ENCODE results near the gene PALS1.

PALS1 gene

DNA sequence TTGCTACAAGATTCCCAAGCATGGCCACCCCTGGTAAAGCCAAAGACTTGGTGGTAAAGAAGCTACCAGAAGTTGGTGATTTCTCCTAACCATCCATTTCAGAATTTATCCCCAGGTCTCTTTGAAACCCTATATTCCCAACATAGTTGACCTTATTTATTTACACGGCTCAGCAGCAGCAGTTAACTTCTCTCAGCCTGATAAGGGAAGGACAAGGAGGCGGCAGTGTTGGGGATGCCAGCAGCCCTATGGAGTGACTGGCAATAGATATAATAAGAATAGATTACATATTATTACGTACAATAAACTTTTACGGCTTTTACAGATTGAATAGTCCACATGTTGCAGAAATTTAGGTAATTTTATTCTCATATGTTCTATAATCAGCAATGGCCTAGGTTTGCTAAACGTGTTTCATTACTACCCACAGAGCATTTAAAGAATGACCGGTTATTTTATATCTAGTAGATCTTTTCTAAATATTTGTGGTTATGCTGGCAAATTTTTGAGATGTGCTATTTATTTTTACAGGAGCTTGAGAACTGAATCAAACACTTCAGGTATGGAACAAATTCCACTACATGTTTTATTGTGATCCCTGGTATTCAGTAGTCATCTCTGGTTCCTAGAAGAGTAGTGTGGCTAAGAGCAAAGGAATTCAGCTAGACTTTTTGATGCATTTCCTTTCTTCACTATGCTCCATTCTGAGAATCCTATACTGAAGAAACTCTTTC, 19.8 kb upstream of the PALS1 start:
- H3K4me3 ChIP-seq (ENCODE audit: insufficient read length, low read depth), result no peak overlapping the region
- TF ChIP-seq YY1 (IDR thresholded peaks at IDR 0.05; ENCODE audit: insufficient read depth, insufficient read length) (no peak), SUZ12 (IDR thresholded peaks at IDR 0.05; ENCODE audit: extremely low read depth, insufficient read depth, insufficient read length) (no peak), ZNF274 (IDR thresholded peaks at IDR 0.05; ENCODE audit: low read depth, low read length) (no peak)

GRCh38 chr14:67221982-67222328, 19.3 kb upstream of the PALS1 start:
- TF ChIP-seq YY1 (IDR thresholded peaks at IDR 0.05; ENCODE audit: insufficient read depth, insufficient read length) (no peak), SUZ12 (IDR thresholded peaks at IDR 0.05; ENCODE audit: extremely low read depth, insufficient read depth, insufficient read length) (no peak)

More for the DNA sequence above, 19.8 kb upstream of the PALS1 start:
- Histone ChIP-seq H3K27me3 (ENCODE audit: insufficient read depth, insufficient read length) (no peaks in the 10 kb centered on the region), H3K36me3 (ENCODE audit: insufficient read depth, insufficient read length, low read length) (no peaks in the 10 kb centered on the region), H3K9ac (ENCODE audit: insufficient read length, low read depth) (no peak overlapping the region), H3K9me3 (ENCODE audit: insufficient read depth, low read length) (no peaks in the 10 kb centered on the region), H3K4me1 (ENCODE audit: insufficient read depth, insufficient read length) (no peaks in the 10 kb centered on the region)
- no peak for DNase-seq (ENCODE audit: low read depth, low spot score)

DNA sequence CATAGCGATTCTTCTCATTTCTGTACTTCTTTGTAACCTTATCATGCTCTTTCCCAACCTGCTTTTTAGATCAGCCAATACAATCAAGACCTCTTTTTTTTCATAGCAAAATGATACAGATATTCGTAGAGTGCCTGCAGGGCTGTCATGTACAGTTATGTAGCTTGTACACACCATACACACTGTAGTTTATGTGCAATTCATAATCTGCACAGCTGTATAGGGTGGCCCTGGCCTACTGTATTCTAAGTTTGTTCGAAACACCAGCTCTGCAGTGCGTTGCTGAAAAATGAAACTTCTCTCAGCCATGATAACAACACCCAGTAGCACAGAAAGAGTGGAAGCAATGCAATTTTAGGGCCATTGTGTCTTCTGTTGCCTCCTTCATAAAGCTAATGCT, 15.7 kb upstream of the PALS1 start:
- no peaks in the 10 kb centered on the region for H3K9me3 ChIP-seq (ENCODE audit: insufficient read depth, low read length)
- TF ChIP-seq YY1 (IDR thresholded peaks at IDR 0.05; ENCODE audit: insufficient read depth, insufficient read length) (no peak), SUZ12 (IDR thresholded peaks at IDR 0.05; ENCODE audit: extremely low read depth, insufficient read depth, insufficient read length) (no peak), ZNF274 (IDR thresholded peaks at IDR 0.05; ENCODE audit: low read depth, low read length) (no peak)
- DNase-seq (ENCODE audit: low read depth, low spot score), result no peak

More at GRCh38 chr14:67221982-67222328, 19.3 kb upstream of the PALS1 start:
- no peak for DNase-seq (ENCODE audit: low read depth, low spot score)
- H3K9me3 ChIP-seq (ENCODE audit: insufficient read depth, low read length), result no peaks in the 10 kb centered on the region
- no peak overlapping the region for H3K9ac ChIP-seq (ENCODE audit: insufficient read length, low read depth)
- no peaks in the 10 kb centered on the region for H3K27me3 ChIP-seq (ENCODE audit: insufficient read depth, insufficient read length)
- no peaks in the 10 kb centered on the region for H3K4me1 ChIP-seq (ENCODE audit: insufficient read depth, insufficient read length)
- H3K36me3 ChIP-seq (ENCODE audit: insufficient read depth, insufficient read length, low read length), result no peaks in the 10 kb centered on the region
- H3K4me3 ChIP-seq (ENCODE audit: insufficient read length, low read depth), result no peak overlapping the region

GRCh38 chr14:67228325-67228984, 12.8 kb upstream of the PALS1 start:
- no peak overlapping the region for H3K9ac ChIP-seq (ENCODE audit: insufficient read length, low read depth)
- DNase-seq (ENCODE audit: low read depth, low spot score), result no peak
- H3K36me3 ChIP-seq (ENCODE audit: insufficient read depth, insufficient read length, low read length), result no peaks in the 10 kb centered on the region
- H3K27me3 ChIP-seq (ENCODE audit: insufficient read depth, insufficient read length), result no peaks in the 10 kb centered on the region
- no peaks in the 10 kb centered on the region for H3K9me3 ChIP-seq (ENCODE audit: insufficient read depth, low read length)
- no peak overlapping the region for H3K4me3 ChIP-seq (ENCODE audit: insufficient read length, low read depth)
- TF ChIP-seq SUZ12 (IDR thresholded peaks at IDR 0.05; ENCODE audit: extremely low read depth, insufficient read depth, insufficient read length) (no peak), YY1 (IDR thresholded peaks at IDR 0.05; ENCODE audit: insufficient read depth, insufficient read length) (no peak), ZNF274 (IDR thresholded peaks at IDR 0.05; ENCODE audit: low read depth, low read length) (no peak)
- H3K4me1 ChIP-seq (ENCODE audit: insufficient read depth, insufficient read length), result no peaks in the 10 kb centered on the region

More for the DNA sequence above, 15.7 kb upstream of the PALS1 start:
- Histone ChIP-seq H3K27me3 (ENCODE audit: insufficient read depth, insufficient read length) (no peaks in the 10 kb centered on the region), H3K4me3 (ENCODE audit: insufficient read length, low read depth) (no peak overlapping the region), H3K4me1 (ENCODE audit: insufficient read depth, insufficient read length) (no peaks in the 10 kb centered on the region), H3K9ac (ENCODE audit: insufficient read length, low read depth) (no peak overlapping the region), H3K36me3 (ENCODE audit: insufficient read depth, insufficient read length, low read length) (no peaks in the 10 kb centered on the region)

DNA sequence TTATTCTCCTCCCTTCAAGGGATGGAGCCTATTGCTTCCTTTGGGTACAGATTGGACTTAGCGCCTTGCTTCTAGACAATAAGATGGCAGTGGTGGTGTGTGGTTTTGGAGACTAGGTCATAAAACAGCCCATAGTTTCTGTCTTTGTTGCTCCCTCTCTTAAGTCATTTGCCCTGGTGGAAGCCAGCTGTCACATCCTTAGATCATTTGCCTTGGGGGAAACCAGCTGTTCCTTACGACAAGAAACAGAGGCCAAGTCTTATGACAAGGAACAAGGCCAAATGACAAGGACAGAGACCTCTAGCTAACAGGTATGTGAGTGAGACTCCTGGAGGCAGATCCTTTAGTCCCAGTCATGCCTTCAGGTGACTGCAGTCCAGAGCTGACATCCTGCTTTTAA, 9.2 kb upstream of the PALS1 start:
- H3K4me1 ChIP-seq (ENCODE audit: insufficient read depth, insufficient read length), result no peaks in the 10 kb centered on the region
- H3K36me3 ChIP-seq (ENCODE audit: insufficient read depth, insufficient read length, low read length), result no peaks in the 10 kb centered on the region
- no peak for DNase-seq (ENCODE audit: low read depth, low spot score)
- H3K9me3 ChIP-seq (ENCODE audit: insufficient read depth, low read length), result no peaks in the 10 kb centered on the region
- no peaks in the 10 kb centered on the region for H3K27me3 ChIP-seq (ENCODE audit: insufficient read depth, insufficient read length)
- no peak for TF ChIP-seq ZNF274 (IDR thresholded peaks at IDR 0.05; ENCODE audit: low read depth, low read length)
- no peak for TF ChIP-seq SUZ12 (IDR thresholded peaks at IDR 0.05; ENCODE audit: extremely low read depth, insufficient read depth, insufficient read length)
- no peak for TF ChIP-seq YY1 (IDR thresholded peaks at IDR 0.05; ENCODE audit: insufficient read depth, insufficient read length)
- H3K9ac ChIP-seq (ENCODE audit: insufficient read length, low read depth), result no peak overlapping the region
- no peak overlapping the region for H3K4me3 ChIP-seq (ENCODE audit: insufficient read length, low read depth)

GRCh38 chr14:67232621-67233020, 8.6 kb upstream of the PALS1 start:
- Histone ChIP-seq H3K27me3 (ENCODE audit: insufficient read depth, insufficient read length) (no peaks in the 10 kb centered on the region), H3K4me1 (ENCODE audit: insufficient read depth, insufficient read length) (no peaks in the 10 kb centered on the region)
- no peak for DNase-seq (ENCODE audit: low read depth, low spot score)

DNA sequence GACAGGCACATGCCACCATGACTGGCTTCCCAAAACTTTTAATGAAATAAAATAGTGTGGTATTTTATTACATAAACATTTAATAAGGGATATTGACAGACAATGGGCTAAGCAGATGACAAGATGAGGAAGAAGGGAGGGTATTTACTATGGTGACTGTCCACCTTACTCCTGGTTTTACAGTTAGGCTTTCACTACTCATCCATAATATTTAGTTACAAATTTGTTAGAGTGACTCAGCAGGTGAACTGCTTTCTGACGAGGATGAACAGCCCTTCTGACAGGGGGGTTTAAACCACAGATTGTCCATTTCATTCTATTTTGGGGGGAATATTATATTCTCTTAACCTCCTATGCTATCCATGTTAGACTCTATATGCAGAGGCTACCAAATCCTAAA, 3.6 kb upstream of the PALS1 start:
- Histone ChIP-seq H3K4me3 (ENCODE audit: insufficient read length, low read depth) (no peak overlapping the region), H3K4me1 (ENCODE audit: insufficient read depth, insufficient read length) (no peaks in the 10 kb centered on the region), H3K9me3 (ENCODE audit: insufficient read depth, low read length) (no peaks in the 10 kb centered on the region), H3K9ac (ENCODE audit: insufficient read length, low read depth) (no peak overlapping the region), H3K27me3 (ENCODE audit: insufficient read depth, insufficient read length) (peaks cover 17% of the 10 kb centered on the region), H3K36me3 (ENCODE audit: insufficient read depth, insufficient read length, low read length) (no peaks in the 10 kb centered on the region)
- DNase-seq (ENCODE audit: low read depth, low spot score), result no peak
- TF ChIP-seq SUZ12 (IDR thresholded peaks at IDR 0.05; ENCODE audit: extremely low read depth, insufficient read depth, insufficient read length), result no peak
- no peak for TF ChIP-seq YY1 (IDR thresholded peaks at IDR 0.05; ENCODE audit: insufficient read depth, insufficient read length)
- no peak for TF ChIP-seq ZNF274 (IDR thresholded peaks at IDR 0.05; ENCODE audit: low read depth, low read length)

More at GRCh38 chr14:67232621-67233020, 8.6 kb upstream of the PALS1 start:
- no peaks in the 10 kb centered on the region for H3K9me3 ChIP-seq (ENCODE audit: insufficient read depth, low read length)
- H3K36me3 ChIP-seq (ENCODE audit: insufficient read depth, insufficient read length, low read length), result no peaks in the 10 kb centered on the region
- no peak overlapping the region for H3K4me3 ChIP-seq (ENCODE audit: insufficient read length, low read depth)
- TF ChIP-seq YY1 (IDR thresholded peaks at IDR 0.05; ENCODE audit: insufficient read depth, insufficient read length) (no peak), SUZ12 (IDR thresholded peaks at IDR 0.05; ENCODE audit: extremely low read depth, insufficient read depth, insufficient read length) (no peak), ZNF274 (IDR thresholded peaks at IDR 0.05; ENCODE audit: low read depth, low read length) (no peak)
- no peak overlapping the region for H3K9ac ChIP-seq (ENCODE audit: insufficient read length, low read depth)

Measured in NT2/D1 (cell line).